ENCODE measurements around the gene PEA15. TPM values are rescaled to one million over a fixed set of nuclear protein-coding genes. Genes with fewer than 3 reads are reported as not detected.

The PEA15 gene
- total RNA-seq, 2 donors from 2014 or later = 19.6 to 21.6 TPM

- Mint-ChIP-seq H3K4me1 (peaks cover 9% of the 10 kb centered on the region), H3K4me3 (no peak overlapping the region), H3K27me3 (peaks cover 70% of the 10 kb centered on the region), H3K36me3 (ENCODE audit: low read depth) (peaks cover 2% of the 10 kb centered on the region), H3K27ac (no peak overlapping the region)
- ATAC-seq (no peak), DNase-seq (no peak)
- H3K9me3 ChIP-seq (ENCODE audit: control insufficient read depth, low read length, poor library complexity, severe bottlenecking) = no peaks in the 10 kb centered on the region
Observed at GRCh38 chr1:160168016-160168415, 37.2 kb upstream of the PEA15 start.

- ATAC-seq = no peak
- Mint-ChIP-seq H3K27ac (no peak overlapping the region), H3K4me3 (no peak overlapping the region), H3K27me3 (peaks cover 70% of the 10 kb centered on the region), H3K36me3 (ENCODE audit: low read depth) (peaks cover 2% of the 10 kb centered on the region), H3K4me1 (peaks cover 15% of the 10 kb centered on the region)
- DNase-seq = no peak
- no peaks in the 10 kb centered on the region for H3K9me3 ChIP-seq (ENCODE audit: control insufficient read depth, low read length, poor library complexity, severe bottlenecking)
Observed at GRCh38 chr1:160168609-160169369, 36.4 kb upstream of the PEA15 start.

GRCh38 chr1:160169553-160170399 is 35.4 kb upstream of the PEA15 start:
- H3K9me3 ChIP-seq (ENCODE audit: control insufficient read depth, low read length, poor library complexity, severe bottlenecking) = no peaks in the 10 kb centered on the region
- peaks cover 2% of the 10 kb centered on the region for H3K36me3 Mint-ChIP-seq (ENCODE audit: low read depth)
- H3K27me3 Mint-ChIP-seq = peaks cover 70% of the 10 kb centered on the region
- DNase-seq = no peak
- H3K27ac Mint-ChIP-seq = no peak overlapping the region
- no peak overlapping the region for H3K4me3 Mint-ChIP-seq
- no peak for ATAC-seq
- peaks cover 16% of the 10 kb centered on the region for H3K4me1 Mint-ChIP-seq

- no peaks in the 10 kb centered on the region for H3K9me3 ChIP-seq (ENCODE audit: control insufficient read depth, low read length, poor library complexity, severe bottlenecking)
- DNase-seq (no peak), ATAC-seq (no peak)
- no peak overlapping the region for H3K27ac Mint-ChIP-seq
- peaks cover 67% of the 10 kb centered on the region for H3K27me3 Mint-ChIP-seq
- peaks cover 16% of the 10 kb centered on the region for H3K4me1 Mint-ChIP-seq
- H3K36me3 Mint-ChIP-seq (ENCODE audit: low read depth) = no peaks in the 10 kb centered on the region
- no peak overlapping the region for H3K4me3 Mint-ChIP-seq
Observed at GRCh38 chr1:160171354-160171753, 33.8 kb upstream of the PEA15 start.

- H3K27ac Mint-ChIP-seq = no peak overlapping the region
- ATAC-seq = no peak
- H3K36me3 Mint-ChIP-seq (ENCODE audit: low read depth) = no peaks in the 10 kb centered on the region
- H3K4me1 Mint-ChIP-seq = peaks cover 16% of the 10 kb centered on the region
- no peak overlapping the region for H3K4me3 Mint-ChIP-seq
- DNase-seq = no peak
- H3K27me3 Mint-ChIP-seq = peaks cover 64% of the 10 kb centered on the region
- no peaks in the 10 kb centered on the region for H3K9me3 ChIP-seq (ENCODE audit: control insufficient read depth, low read length, poor library complexity, severe bottlenecking)
Observed at GRCh38 chr1:160171980-160172379, 33.2 kb upstream of the PEA15 start.

- no peak for DNase-seq
- Mint-ChIP-seq H3K27ac (no peak overlapping the region), H3K36me3 (ENCODE audit: low read depth) (peaks cover 2% of the 10 kb centered on the region), H3K27me3 (peaks cover 69% of the 10 kb centered on the region), H3K4me1 (peaks cover 10% of the 10 kb centered on the region), H3K4me3 (no peak overlapping the region)
- H3K9me3 ChIP-seq (ENCODE audit: control insufficient read depth, low read length, poor library complexity, severe bottlenecking) = no peaks in the 10 kb centered on the region
- ATAC-seq = no peak
Observed at GRCh38 chr1:160177231-160177630, 28.0 kb upstream of the PEA15 start.

GRCh38 chr1:160177667-160178066 is 27.5 kb upstream of the PEA15 start:
- no peak overlapping the region for H3K27ac Mint-ChIP-seq

GRCh38 chr1:160178731-160179130 is 26.5 kb upstream of the PEA15 start:
- DNase-seq (no peak), ATAC-seq (no peak)
- H3K9me3 ChIP-seq (ENCODE audit: control insufficient read depth, low read length, poor library complexity, severe bottlenecking) = no peaks in the 10 kb centered on the region
- H3K4me1 Mint-ChIP-seq = peaks cover 5% of the 10 kb centered on the region
- peaks cover 2% of the 10 kb centered on the region for H3K36me3 Mint-ChIP-seq (ENCODE audit: low read depth)
- no peak overlapping the region for H3K4me3 Mint-ChIP-seq
- H3K27me3 Mint-ChIP-seq = peaks cover 61% of the 10 kb centered on the region
- no peak overlapping the region for H3K27ac Mint-ChIP-seq

More at GRCh38 chr1:160177667-160178066, 27.5 kb upstream of the PEA15 start:
- ATAC-seq = no peak
- Mint-ChIP-seq H3K36me3 (ENCODE audit: low read depth) (peaks cover 2% of the 10 kb centered on the region), H3K27me3 (peaks cover 65% of the 10 kb centered on the region), H3K4me3 (no peak overlapping the region), H3K4me1 (peaks cover 10% of the 10 kb centered on the region)
- no peak for DNase-seq
- no peaks in the 10 kb centered on the region for H3K9me3 ChIP-seq (ENCODE audit: control insufficient read depth, low read length, poor library complexity, severe bottlenecking)

- ATAC-seq = no peak
- peaks cover 55% of the 10 kb centered on the region for H3K27me3 Mint-ChIP-seq
Observed at GRCh38 chr1:160179336-160179735, 25.8 kb upstream of the PEA15 start.

GRCh38 chr1:160186246-160186645 is 18.9 kb upstream of the PEA15 start:
- ATAC-seq = no peak
- peaks cover 5% of the 10 kb centered on the region for H3K36me3 Mint-ChIP-seq (ENCODE audit: low read depth)
- DNase-seq = no peak
- H3K4me3 Mint-ChIP-seq = no peak overlapping the region
- H3K9me3 ChIP-seq (ENCODE audit: control insufficient read depth, low read length, poor library complexity, severe bottlenecking) = no peaks in the 10 kb centered on the region
- H3K27me3 Mint-ChIP-seq = peaks cover 34% of the 10 kb centered on the region
- H3K4me1 Mint-ChIP-seq = peaks cover 4% of the 10 kb centered on the region
- H3K27ac Mint-ChIP-seq = peak overlapping the region; percentile 43

More at GRCh38 chr1:160179336-160179735, 25.8 kb upstream of the PEA15 start:
- Mint-ChIP-seq H3K4me1 (peaks cover 4% of the 10 kb centered on the region), H3K27ac (no peak overlapping the region), H3K4me3 (no peak overlapping the region), H3K36me3 (ENCODE audit: low read depth) (peaks cover 2% of the 10 kb centered on the region)
- no peak for DNase-seq
- no peaks in the 10 kb centered on the region for H3K9me3 ChIP-seq (ENCODE audit: control insufficient read depth, low read length, poor library complexity, severe bottlenecking)

GRCh38 chr1:160186729-160187128 is 18.5 kb upstream of the PEA15 start:
- no peaks in the 10 kb centered on the region for H3K9me3 ChIP-seq (ENCODE audit: control insufficient read depth, low read length, poor library complexity, severe bottlenecking)
- DNase-seq (no peak), ATAC-seq (no peak)
- Mint-ChIP-seq H3K4me3 (no peak overlapping the region), H3K4me1 (peaks cover 4% of the 10 kb centered on the region), H3K27ac (peak overlapping the region; percentile 43), H3K27me3 (peaks cover 30% of the 10 kb centered on the region), H3K36me3 (ENCODE audit: low read depth) (peaks cover 5% of the 10 kb centered on the region)

- H3K36me3 Mint-ChIP-seq (ENCODE audit: low read depth) = peaks cover 3% of the 10 kb centered on the region
Observed at GRCh38 chr1:160187407-160187806, 17.8 kb upstream of the PEA15 start.

GRCh38 chr1:160188341-160188740 is 16.8 kb upstream of the PEA15 start:
- DNase-seq (no peak), ATAC-seq (no peak)
- H3K4me1 Mint-ChIP-seq = peaks cover 2% of the 10 kb centered on the region
- H3K4me3 Mint-ChIP-seq = no peak overlapping the region
- H3K36me3 Mint-ChIP-seq (ENCODE audit: low read depth) = peaks cover 3% of the 10 kb centered on the region
- H3K27me3 Mint-ChIP-seq = peaks cover 19% of the 10 kb centered on the region
- no peak overlapping the region for H3K27ac Mint-ChIP-seq
- no peaks in the 10 kb centered on the region for H3K9me3 ChIP-seq (ENCODE audit: control insufficient read depth, low read length, poor library complexity, severe bottlenecking)

More at GRCh38 chr1:160187407-160187806, 17.8 kb upstream of the PEA15 start:
- peaks cover 2% of the 10 kb centered on the region for H3K4me1 Mint-ChIP-seq
- H3K4me3 Mint-ChIP-seq = no peak overlapping the region
- no peak overlapping the region for H3K27ac Mint-ChIP-seq
- H3K27me3 Mint-ChIP-seq = peaks cover 26% of the 10 kb centered on the region
- DNase-seq (no peak), ATAC-seq (no peak)
- H3K9me3 ChIP-seq (ENCODE audit: control insufficient read depth, low read length, poor library complexity, severe bottlenecking) = no peaks in the 10 kb centered on the region
